Stomach smooth muscle (tissue), 2 donors: ENCODE measurements around the gene SLC35G3.
"Not testable (repeated sequence)": the region's sequence is repeated elsewhere in the genome, so short reads cannot be mapped to it uniquely, and the experiment has no call there.

Experiments
- H3K27ac ChIP-seq: one replicate; pipeline ENCODE4 v1.7.0; 2013; ENCODE audit warnings: mild to moderate bottlenecking, low read length, inconsistent platforms
- H3K27me3 ChIP-seq, 2 donors: one replicate each; pipeline ENCODE4 v1.7.0; 2013; ENCODE audit warnings: low read length in 2 of 2; ENCODE audit not compliant: insufficient read depth in 2 of 2, control insufficient read depth in 1 of 2
- H3K36me3 ChIP-seq, 2 donors: one replicate each; pipeline ENCODE4 v1.7.0; 2013; ENCODE audit warnings: low read length in 2 of 2; ENCODE audit not compliant: control insufficient read depth in 2 of 2, insufficient read depth in 2 of 2
- H3K4me1 ChIP-seq: one replicate; pipeline ENCODE4 v1.7.0; 2013; ENCODE audit warnings: low read length; ENCODE audit not compliant: control insufficient read depth, insufficient read depth
- H3K4me3 ChIP-seq, 2 donors: one replicate each; pipeline ENCODE4 v1.7.0; 2013; ENCODE audit warnings: low read length in 2 of 2
- H3K9ac ChIP-seq, 2 donors: one replicate each; pipeline ENCODE4 v1.7.0; 2013; ENCODE audit warnings: low read length in 2 of 2, mild to moderate bottlenecking in 1 of 2
- H3K9me3 ChIP-seq, 2 donors: one replicate each; pipeline ENCODE4 v1.7.0; 2013; ENCODE audit warnings: low read length in 2 of 2; ENCODE audit not compliant: control insufficient read depth in 2 of 2
- donor health status: healthy.
- donor health status: Pancreatic carcinoma.

The SLC35G3 gene

DNA sequence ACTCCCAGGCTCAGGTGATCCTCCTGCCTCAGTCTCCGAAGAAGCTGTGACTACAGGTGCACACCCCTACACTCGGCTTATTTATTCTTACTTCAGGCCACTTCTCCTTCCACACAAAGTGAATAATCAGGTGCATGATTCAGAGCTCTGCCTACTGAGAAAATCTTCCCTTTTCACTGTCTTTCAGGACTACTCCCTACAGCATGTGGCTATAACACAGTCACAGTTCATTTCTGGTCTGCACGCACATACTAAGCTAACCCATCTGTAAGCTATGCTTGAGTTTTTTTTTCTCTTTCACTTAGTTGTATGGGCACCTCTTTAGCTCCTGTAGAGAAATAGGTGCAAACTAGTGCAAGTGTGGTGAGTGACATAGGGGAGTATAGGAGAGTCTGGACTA is 41.1 kb upstream of the SLC35G3 start:
- no peaks in the 10 kb centered on the region for H3K36me3 ChIP-seq
- H3K9me3 ChIP-seq: no peaks in the 10 kb centered on the region
- H3K9ac ChIP-seq: no peak overlapping the region
- no peak overlapping the region for H3K27ac ChIP-seq
- H3K27me3 ChIP-seq: peaks cover 0 to 3% of the 10 kb centered on the region in 2 donors
- H3K4me3 ChIP-seq: no peak overlapping the region
- H3K4me1 ChIP-seq: no peaks in the 10 kb centered on the region

- not testable (repeated sequence) for H3K9me3 ChIP-seq, H3K27me3 ChIP-seq, H3K36me3 ChIP-seq, H3K27ac ChIP-seq, H3K9ac ChIP-seq, H3K4me3 ChIP-seq, H3K4me1 ChIP-seq
Measured at GRCh38 chr17:35234315-35234714, 40.1 kb upstream of the SLC35G3 start.

DNA sequence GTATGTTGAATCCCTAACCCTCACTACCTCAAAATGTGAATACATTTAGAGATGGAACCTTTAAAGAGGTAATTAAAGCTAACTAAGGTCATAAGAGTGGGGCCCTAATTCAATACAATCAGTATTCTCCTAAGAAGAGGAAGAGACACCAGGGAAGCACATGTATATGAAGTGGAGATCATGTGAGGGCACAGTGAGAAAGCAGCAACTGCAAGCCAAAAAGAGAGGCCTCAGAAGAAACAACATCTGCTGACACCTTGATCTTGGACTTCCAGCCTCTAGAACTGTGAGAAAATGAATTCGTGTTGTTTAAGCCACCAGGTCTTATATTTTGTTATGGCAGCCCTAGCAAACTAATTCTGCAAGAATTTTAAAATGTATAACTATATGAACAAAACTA is 35.4 kb upstream of the SLC35G3 start:
- no peak overlapping the region for H3K4me3 ChIP-seq
- no peaks in the 10 kb centered on the region for H3K36me3 ChIP-seq
- H3K9me3 ChIP-seq: no peaks in the 10 kb centered on the region
- H3K4me1 ChIP-seq: no peaks in the 10 kb centered on the region
- no peak overlapping the region for H3K9ac ChIP-seq
- no peak overlapping the region for H3K27ac ChIP-seq
- peaks cover 2 to 3% of the 10 kb centered on the region in 2 donors for H3K27me3 ChIP-seq

DNA sequence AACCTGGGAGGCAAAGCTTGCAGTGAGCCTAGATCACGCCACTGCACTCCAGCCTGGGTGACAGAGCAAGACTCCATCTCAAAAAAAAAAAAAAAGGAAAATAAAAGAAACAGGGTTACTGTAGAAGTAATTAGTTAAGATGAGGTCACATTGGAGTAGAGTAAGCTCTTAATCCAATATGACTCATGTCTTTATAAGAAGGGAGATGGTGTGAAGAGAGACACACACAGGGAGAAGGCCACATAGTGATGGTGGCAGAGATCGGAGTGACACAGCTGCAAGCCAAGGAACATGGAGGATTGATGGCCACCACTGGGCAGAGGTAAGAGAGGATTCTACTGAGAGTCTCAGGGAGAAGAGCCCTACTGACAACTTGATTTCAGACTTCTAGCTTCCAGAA is 33.4 kb upstream of the SLC35G3 start:
- H3K9ac ChIP-seq: no peak overlapping the region
- no peaks in the 10 kb centered on the region for H3K36me3 ChIP-seq
- H3K9me3 ChIP-seq: peaks cover 2 to 3% of the 10 kb centered on the region in 2 donors
- H3K4me1 ChIP-seq: no peaks in the 10 kb centered on the region
- no peak overlapping the region for H3K4me3 ChIP-seq
- H3K27ac ChIP-seq: no peak overlapping the region
- peaks cover 0 to 2% of the 10 kb centered on the region in 2 donors for H3K27me3 ChIP-seq

- Histone ChIP-seq H3K9ac (no peak overlapping the region), H3K4me3 (no peak overlapping the region), H3K27me3 (peaks cover 0 to 2% of the 10 kb centered on the region in 2 donors), H3K9me3 (peaks cover 5 to 6% of the 10 kb centered on the region in 2 donors), H3K36me3 (no peaks in the 10 kb centered on the region), H3K27ac (no peak overlapping the region), H3K4me1 (no peaks in the 10 kb centered on the region)
Measured at GRCh38 chr17:35224436-35224835, 30.2 kb upstream of the SLC35G3 start.

DNA sequence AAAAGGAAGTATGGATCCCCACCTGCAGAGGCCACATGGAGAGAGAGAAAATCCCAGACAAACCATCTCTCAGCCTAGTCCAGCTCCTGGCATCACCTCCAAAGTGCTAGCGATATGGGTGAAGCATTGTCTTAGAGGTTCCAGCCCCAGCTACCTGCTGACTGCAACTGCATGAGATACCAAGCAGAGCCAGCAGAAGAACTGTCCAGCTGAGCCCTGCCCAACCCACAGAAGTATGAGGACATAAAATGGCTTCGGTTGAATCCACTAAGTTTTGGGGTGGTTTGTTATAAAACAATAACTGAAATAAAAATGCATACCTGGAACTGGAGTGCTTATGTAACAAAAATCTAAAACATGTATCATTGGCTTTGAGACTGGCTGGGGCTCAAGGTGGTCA is 28.3 kb upstream of the SLC35G3 start:
- Histone ChIP-seq H3K4me3 (no peak overlapping the region), H3K9me3 (peaks cover 5 to 6% of the 10 kb centered on the region in 2 donors), H3K27ac (no peak overlapping the region), H3K4me1 (no peaks in the 10 kb centered on the region), H3K36me3 (no peaks in the 10 kb centered on the region), H3K9ac (no peak overlapping the region), H3K27me3 (no peaks in the 10 kb centered on the region)

DNA sequence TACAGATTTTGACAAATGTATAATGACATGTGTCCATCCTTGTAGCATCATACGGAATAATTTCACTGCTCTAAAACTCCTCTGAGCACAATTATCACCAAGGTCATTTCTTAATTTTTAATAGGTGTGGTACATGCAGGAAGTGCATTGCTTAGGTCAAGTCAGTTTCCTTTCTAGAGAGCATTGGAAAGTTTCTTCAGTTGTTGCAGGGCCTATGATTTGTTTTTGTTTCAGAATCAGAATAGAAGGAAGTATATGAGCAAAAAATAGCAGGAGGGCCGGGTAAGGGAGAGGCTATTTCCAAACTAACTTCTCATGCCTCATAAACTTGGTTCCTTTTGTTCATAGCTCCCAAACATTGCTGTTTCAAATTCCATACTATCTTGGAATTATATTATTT is 24.7 kb upstream of the SLC35G3 start:
- Histone ChIP-seq H3K27me3 (no peaks in the 10 kb centered on the region), H3K4me1 (no peaks in the 10 kb centered on the region), H3K27ac (no peak overlapping the region), H3K36me3 (no peaks in the 10 kb centered on the region), H3K9me3 (peaks cover 5 to 6% of the 10 kb centered on the region in 2 donors), H3K4me3 (no peak overlapping the region), H3K9ac (no peak overlapping the region)

DNA sequence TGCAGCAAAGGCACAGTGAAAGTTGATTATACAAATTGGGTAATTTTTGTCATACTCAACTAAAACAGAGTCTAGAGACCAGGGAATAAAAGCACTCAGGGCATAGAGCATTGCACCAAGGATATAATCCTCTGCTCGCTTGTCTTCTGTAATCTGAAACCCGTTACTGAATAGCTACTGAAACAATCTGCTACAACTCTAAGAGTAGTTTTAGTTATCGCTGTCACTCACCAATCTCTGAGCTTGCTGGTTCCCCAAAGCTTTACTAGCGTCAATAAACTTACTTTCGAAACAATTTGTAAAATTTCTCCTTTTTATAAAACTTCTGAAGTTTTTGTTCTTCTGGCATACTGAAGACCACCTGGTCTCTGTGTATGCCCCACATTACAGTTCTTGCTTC is 22.9 kb upstream of the SLC35G3 start:
- Histone ChIP-seq H3K4me1 (no peaks in the 10 kb centered on the region), H3K36me3 (no peaks in the 10 kb centered on the region), H3K27me3 (no peaks in the 10 kb centered on the region), H3K9ac (no peak overlapping the region), H3K9me3 (no peaks in the 10 kb centered on the region), H3K27ac (no peak overlapping the region), H3K4me3 (no peak overlapping the region)

- Histone ChIP-seq H3K27me3 (no peaks in the 10 kb centered on the region), H3K36me3 (no peaks in the 10 kb centered on the region), H3K27ac (no peak overlapping the region), H3K9ac (no peak overlapping the region), H3K4me3 (no peak overlapping the region), H3K9me3 (no peaks in the 10 kb centered on the region), H3K4me1 (no peaks in the 10 kb centered on the region)
Measured at GRCh38 chr17:35214631-35215273, 20.6 kb upstream of the SLC35G3 start.

- H3K9ac ChIP-seq: no peak overlapping the region
- no peak overlapping the region for H3K27ac ChIP-seq
- no peaks in the 10 kb centered on the region for H3K4me1 ChIP-seq
- H3K9me3 ChIP-seq: no peaks in the 10 kb centered on the region
- no peaks in the 10 kb centered on the region for H3K36me3 ChIP-seq
- H3K27me3 ChIP-seq: no peaks in the 10 kb centered on the region
- no peak overlapping the region for H3K4me3 ChIP-seq
Measured at GRCh38 chr17:35214192-35214591, 20.0 kb upstream of the SLC35G3 start.

GRCh38 chr17:35213412-35213940 is 19.3 kb upstream of the SLC35G3 start:
- H3K27ac ChIP-seq: no peak overlapping the region

More at GRCh38 chr17:35213412-35213940, 19.3 kb upstream of the SLC35G3 start:
- no peaks in the 10 kb centered on the region for H3K4me1 ChIP-seq
- no peak overlapping the region for H3K4me3 ChIP-seq
- no peaks in the 10 kb centered on the region for H3K9me3 ChIP-seq
- no peak overlapping the region for H3K9ac ChIP-seq
- H3K36me3 ChIP-seq: no peaks in the 10 kb centered on the region
- H3K27me3 ChIP-seq: no peaks in the 10 kb centered on the region
